ENCODE measurements around the gene THG1L. TPM values are rescaled to one million over a fixed set of nuclear protein-coding genes. Genes with fewer than 3 reads are reported as not detected.
A peak's percentile ranks its signal among the peaks of the same experiment; 100 is the strongest.
"Not testable (repeated sequence)": the region's sequence is repeated elsewhere in the genome, so short reads cannot be mapped to it uniquely, and the experiment has no call there.

The THG1L gene
- total RNA-seq, 1 experiment from 2014 or later = 12.3 TPM

DNA sequence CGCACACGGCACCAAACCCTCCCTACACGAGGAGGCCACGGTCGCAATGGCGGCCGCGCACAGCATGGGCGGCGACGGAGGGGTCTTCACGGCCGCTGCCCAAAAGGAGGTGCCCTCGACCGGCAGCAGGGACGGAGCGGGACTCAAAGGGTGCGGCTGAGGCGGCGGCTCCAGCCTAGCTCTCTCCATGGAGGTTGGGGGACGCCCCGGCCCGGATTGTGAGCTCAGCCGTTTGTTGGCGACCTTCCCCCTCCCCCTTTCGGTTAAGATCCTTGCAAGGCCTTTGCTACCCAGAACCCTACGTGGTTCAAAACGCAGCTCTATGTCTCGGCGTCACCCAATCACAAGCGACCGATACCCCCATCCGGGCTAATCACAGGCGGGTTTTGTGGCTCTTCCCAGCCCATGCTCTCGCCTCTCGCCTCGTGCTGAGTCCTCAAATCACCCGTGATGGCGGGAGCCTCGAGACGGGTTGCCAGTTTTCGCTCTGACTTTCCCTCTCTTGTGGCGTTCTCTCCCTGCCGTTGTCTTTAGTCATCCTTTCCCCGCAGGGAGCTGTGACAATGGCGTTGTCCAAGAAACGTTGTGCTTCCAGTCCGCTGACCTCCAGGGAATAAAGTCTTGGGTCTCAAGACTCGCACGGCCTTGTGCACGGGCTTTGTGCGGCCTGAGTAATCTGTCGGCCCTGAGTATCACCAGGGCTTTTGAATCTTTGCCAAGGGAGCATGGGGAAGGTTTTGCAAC lies 40.4 kb upstream of the THG1L start:
- ATAC-seq (peak; percentile 36), DNase-seq (ENCODE audit: low spot score) (no peak)
- H3K27me3 Mint-ChIP-seq (ENCODE audit: low read depth) = peaks cover 4% of the 10 kb centered on the region
- TF ChIP-seq ZNF671 (CRISPR knock-in tag; IDR thresholded peaks at IDR 0.05) (no peak), JAZF1 (CRISPR knock-in tag; IDR thresholded peaks at IDR 0.05) (no peak)
- TF ChIP-seq, protein P1, sequence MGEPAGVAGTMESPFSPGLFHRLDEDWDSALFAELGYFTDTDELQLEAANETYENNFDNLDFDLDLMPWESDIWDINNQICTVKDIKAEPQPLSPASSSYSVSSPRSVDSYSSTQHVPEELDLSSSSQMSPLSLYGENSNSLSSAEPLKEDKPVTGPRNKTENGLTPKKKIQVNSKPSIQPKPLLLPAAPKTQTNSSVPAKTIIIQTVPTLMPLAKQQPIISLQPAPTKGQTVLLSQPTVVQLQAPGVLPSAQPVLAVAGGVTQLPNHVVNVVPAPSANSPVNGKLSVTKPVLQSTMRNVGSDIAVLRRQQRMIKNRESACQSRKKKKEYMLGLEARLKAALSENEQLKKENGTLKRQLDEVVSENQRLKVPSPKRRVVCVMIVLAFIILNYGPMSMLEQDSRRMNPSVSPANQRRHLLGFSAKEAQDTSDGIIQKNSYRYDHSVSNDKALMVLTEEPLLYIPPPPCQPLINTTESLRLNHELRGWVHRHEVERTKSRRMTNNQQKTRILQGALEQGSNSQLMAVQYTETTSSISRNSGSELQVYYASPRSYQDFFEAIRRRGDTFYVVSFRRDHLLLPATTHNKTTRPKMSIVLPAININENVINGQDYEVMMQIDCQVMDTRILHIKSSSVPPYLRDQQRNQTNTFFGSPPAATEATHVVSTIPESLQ (CRISPR knock-in tag; IDR thresholded peaks at IDR 0.05) = no peak
- H3K4me3 Mint-ChIP-seq = no peak overlapping the region
- POLR2A ChIA-PET = no interaction called here
- CTCF ChIA-PET = interaction anchor here (1.0 to 1.8 kb wide), 10 partner anchors 12 to 348 kb away, joined by 3 to 15 read pairs (median 4); partner anchors contain the start of genes C5orf52, LSM11 and THG1L
- no peaks in the 10 kb centered on the region for H3K4me1 Mint-ChIP-seq
- H3K9me3 Mint-ChIP-seq = peaks cover 30% of the 10 kb centered on the region
- peaks cover 11% of the 10 kb centered on the region for H3K36me3 Mint-ChIP-seq
- H3K27ac Mint-ChIP-seq = no peak overlapping the region

DNA sequence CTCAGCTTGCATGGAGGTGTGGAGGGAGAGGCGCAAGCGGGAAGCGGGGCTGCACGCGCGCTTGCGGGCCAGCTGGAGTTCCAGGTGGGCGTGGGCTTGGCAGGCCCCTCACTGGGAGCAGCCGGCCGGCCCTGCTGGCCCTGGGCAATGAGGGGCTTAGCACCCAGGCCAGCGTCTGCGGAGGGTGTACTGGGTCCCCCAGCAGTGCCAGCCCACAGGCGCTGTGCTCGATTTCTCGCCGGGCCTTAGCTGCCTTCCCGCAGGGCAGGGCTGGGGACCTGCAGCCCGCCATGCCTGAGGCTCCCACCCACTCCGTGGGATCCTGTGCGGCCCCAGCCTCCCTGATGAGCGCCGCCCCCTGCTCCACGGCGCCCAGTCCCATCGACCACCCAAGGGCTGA lies 37.4 kb upstream of the THG1L start:
- DNase-seq (ENCODE audit: low spot score); H3K27ac Mint-ChIP-seq; POLR2A ChIA-PET; ATAC-seq; H3K4me3 Mint-ChIP-seq; H3K4me1 Mint-ChIP-seq; H3K27me3 Mint-ChIP-seq (ENCODE audit: low read depth): not testable (repeated sequence)
- Mint-ChIP-seq H3K36me3 (peaks cover 23% of the 10 kb centered on the region), H3K9me3 (peaks cover 45% of the 10 kb centered on the region)
- CTCF ChIA-PET = interaction anchor here (1.1 kb wide), 1 partner anchor 50 kb away, joined by 4 read pairs; the partner anchor contains the start of gene LSM11

DNA sequence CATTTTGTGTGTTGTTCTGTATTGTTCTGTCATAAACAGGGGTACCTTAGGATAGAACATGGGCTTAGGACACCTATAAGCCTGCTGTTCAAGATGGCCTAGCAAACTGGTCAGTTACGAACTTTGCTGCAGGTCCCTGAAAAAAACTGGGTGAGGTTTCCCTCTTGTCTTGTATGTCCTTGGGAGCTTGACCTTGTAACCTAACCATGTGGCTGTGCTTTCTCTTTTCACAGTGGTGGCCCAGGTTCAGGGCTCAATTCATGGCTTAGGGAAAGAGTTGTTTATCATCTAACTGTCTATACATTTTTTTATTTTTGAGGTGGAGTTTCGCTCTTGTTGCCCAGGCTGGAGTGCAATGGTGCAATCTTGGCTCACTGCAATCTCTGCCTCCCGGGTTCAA lies 35.1 kb upstream of the THG1L start:
- H3K9me3 Mint-ChIP-seq = peaks cover 61% of the 10 kb centered on the region
- H3K4me1 Mint-ChIP-seq; ATAC-seq; H3K27me3 Mint-ChIP-seq (ENCODE audit: low read depth); H3K27ac Mint-ChIP-seq; H3K4me3 Mint-ChIP-seq; CTCF ChIA-PET; DNase-seq (ENCODE audit: low spot score); POLR2A ChIA-PET: not testable (repeated sequence)
- H3K36me3 Mint-ChIP-seq = peaks cover 36% of the 10 kb centered on the region

DNA sequence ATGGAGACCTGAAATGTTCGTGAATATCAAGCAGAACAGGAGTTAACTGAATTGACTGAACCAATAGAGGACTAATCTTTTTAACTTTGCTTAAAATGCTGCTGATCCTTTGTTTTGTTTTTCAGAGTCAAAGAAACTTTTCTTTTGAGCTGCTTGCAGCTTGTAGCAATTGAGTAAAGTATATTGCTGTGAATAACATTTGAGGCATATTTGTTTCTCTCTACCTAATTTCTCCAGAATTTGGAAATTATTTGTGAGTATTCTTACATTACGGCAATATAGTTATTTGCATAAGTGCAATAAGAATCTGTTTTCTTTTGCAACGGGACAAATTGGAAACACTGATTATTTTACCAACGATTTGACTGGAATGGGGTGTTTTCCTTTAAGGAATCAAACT lies 32.5 kb upstream of the THG1L start:
- H3K9me3 Mint-ChIP-seq = peaks cover 56% of the 10 kb centered on the region

DNA sequence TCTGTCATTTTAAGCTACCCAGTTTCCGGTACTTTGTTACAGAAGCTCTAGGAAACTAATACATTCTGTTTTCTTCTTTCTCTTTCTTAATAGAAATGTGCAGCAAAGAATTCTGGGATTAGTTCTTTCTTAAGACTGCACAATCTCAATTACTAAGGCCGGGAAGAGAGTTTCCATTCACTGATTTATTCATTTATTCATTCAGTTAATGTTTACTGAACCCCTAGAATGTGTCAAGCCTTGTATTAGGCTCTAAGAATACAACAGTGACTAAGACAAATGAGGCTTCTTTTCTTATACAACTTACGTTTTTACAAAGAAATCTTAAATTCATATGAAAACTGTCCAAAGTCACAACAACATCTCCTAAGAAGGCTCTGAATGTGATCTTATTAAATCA lies 27.5 kb upstream of the THG1L start:
- CTCF ChIA-PET = no interaction called here
- H3K36me3 Mint-ChIP-seq = peaks cover 17% of the 10 kb centered on the region
- peaks cover 30% of the 10 kb centered on the region for H3K9me3 Mint-ChIP-seq
- TF ChIP-seq, protein P2, sequence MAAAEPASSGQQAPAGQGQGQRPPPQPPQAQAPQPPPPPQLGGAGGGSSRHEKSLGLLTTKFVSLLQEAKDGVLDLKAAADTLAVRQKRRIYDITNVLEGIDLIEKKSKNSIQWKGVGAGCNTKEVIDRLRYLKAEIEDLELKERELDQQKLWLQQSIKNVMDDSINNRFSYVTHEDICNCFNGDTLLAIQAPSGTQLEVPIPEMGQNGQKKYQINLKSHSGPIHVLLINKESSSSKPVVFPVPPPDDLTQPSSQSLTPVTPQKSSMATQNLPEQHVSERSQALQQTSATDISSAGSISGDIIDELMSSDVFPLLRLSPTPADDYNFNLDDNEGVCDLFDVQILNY (CRISPR knock-in tag; IDR thresholded peaks at IDR 0.05) = no peak
- TF ChIP-seq ZNF317 (CRISPR knock-in tag; IDR thresholded peaks at IDR 0.05; ENCODE audit: borderline replicate concordance, low read depth) = no peak
- TF ChIP-seq, protein P3, sequence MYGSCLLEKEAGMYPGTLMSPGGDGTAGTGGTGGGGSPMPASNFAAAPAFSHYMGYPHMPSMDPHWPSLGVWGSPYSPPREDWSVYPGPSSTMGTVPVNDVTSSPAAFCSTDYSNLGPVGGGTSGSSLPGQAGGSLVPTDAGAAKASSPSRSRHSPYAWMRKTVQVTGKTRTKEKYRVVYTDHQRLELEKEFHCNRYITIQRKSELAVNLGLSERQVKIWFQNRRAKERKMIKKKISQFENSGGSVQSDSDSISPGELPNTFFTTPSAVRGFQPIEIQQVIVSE (CRISPR knock-in tag; IDR thresholded peaks at IDR 0.05; ENCODE audit: borderline replicate concordance) = no peak
- TF ChIP-seq, protein P4, sequence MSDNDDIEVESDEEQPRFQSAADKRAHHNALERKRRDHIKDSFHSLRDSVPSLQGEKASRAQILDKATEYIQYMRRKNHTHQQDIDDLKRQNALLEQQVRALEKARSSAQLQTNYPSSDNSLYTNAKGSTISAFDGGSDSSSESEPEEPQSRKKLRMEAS (CRISPR knock-in tag; IDR thresholded peaks at IDR 0.05) = no peak
- POLR2A ChIA-PET = no interaction called here
- no peak overlapping the region for H3K27ac Mint-ChIP-seq
- H3K27me3 Mint-ChIP-seq (ENCODE audit: low read depth) = no peaks in the 10 kb centered on the region
- ATAC-seq = no peak
- H3K4me1 Mint-ChIP-seq = no peaks in the 10 kb centered on the region
- no peak overlapping the region for H3K4me3 Mint-ChIP-seq
- DNase-seq (ENCODE audit: low spot score) = no peak

More for the DNA sequence above, 32.5 kb upstream of the THG1L start:
- ATAC-seq; H3K27ac Mint-ChIP-seq; DNase-seq (ENCODE audit: low spot score); CTCF ChIA-PET; H3K4me1 Mint-ChIP-seq; H3K4me3 Mint-ChIP-seq; POLR2A ChIA-PET; H3K27me3 Mint-ChIP-seq (ENCODE audit: low read depth): not testable (repeated sequence)
- peaks cover 36% of the 10 kb centered on the region for H3K36me3 Mint-ChIP-seq

DNA sequence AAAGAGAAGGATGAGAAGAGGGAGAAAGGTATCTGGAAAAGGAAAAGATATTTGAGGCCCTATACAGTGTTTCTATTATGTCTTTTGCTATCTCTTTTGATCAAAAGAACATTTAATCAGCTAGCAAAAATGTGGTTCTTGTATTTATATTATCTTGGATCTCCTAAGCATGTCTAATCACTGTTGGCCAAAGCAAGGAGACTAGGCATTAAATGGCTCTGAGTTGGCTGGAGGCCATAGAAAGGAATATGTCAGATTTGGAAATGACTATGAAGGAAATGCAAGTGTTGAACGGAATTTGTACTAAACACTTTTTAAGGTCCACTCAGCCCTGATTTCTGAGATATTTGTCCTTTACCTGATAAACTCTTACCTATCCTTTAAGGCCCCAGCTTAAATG lies 22.4 kb upstream of the THG1L start:
- H3K27me3 Mint-ChIP-seq (ENCODE audit: low read depth) = no peaks in the 10 kb centered on the region
- H3K4me1 Mint-ChIP-seq = no peaks in the 10 kb centered on the region
- ATAC-seq = no peak
- CTCF ChIA-PET = interaction anchor here (1.1 kb wide), 1 partner anchor 35 kb away, joined by 3 read pairs; the partner anchor contains the start of gene LSM11
- POLR2A ChIA-PET = no interaction called here
- no peak overlapping the region for H3K27ac Mint-ChIP-seq
- no peaks in the 10 kb centered on the region for H3K9me3 Mint-ChIP-seq
- no peaks in the 10 kb centered on the region for H3K36me3 Mint-ChIP-seq
- DNase-seq (ENCODE audit: low spot score) = no peak
- no peak overlapping the region for H3K4me3 Mint-ChIP-seq
- TF ChIP-seq ZNF232 (CRISPR knock-in tag; IDR thresholded peaks at IDR 0.05) (no peak), GTF2I (CRISPR knock-in tag; conservative IDR thresholded peaks at IDR 0.05) (no peak), NFATC4 (CRISPR knock-in tag; IDR thresholded peaks at IDR 0.05) (no peak), CREB1 (CRISPR knock-in tag; IDR thresholded peaks at IDR 0.05) (no peak), RELA (CRISPR knock-in tag; IDR thresholded peaks at IDR 0.05; ENCODE audit: borderline replicate concordance) (no peak), CREM (CRISPR knock-in tag; IDR thresholded peaks at IDR 0.05) (no peak), ZNF317 (CRISPR knock-in tag; IDR thresholded peaks at IDR 0.05; ENCODE audit: borderline replicate concordance, low read depth) (no peak), TEAD4 (CRISPR knock-in tag; IDR thresholded peaks at IDR 0.05) (no peak)
- TF ChIP-seq, protein P1 (CRISPR knock-in tag; IDR thresholded peaks at IDR 0.05) = no peak

All from WTC11 (cell line).